ENCODE measurements around the gene P3H4. TPM values are rescaled to one million over a fixed set of nuclear protein-coding genes. Genes with fewer than 3 reads are reported as not detected.
"Not testable (repeated sequence)": the region's sequence is repeated elsewhere in the genome, so short reads cannot be mapped to it uniquely, and the experiment has no call there.

The P3H4 gene
- total RNA-seq, 3 donors from 2014 or later: 10.7 to 14.0 (median 12.1) TPM

- DNase-seq: no peak
- no peaks in the 10 kb centered on the region for H3K4me1 ChIP-seq (ENCODE audit: low read depth)
- intact Hi-C loops (cut with DNase I, micrococcal nuclease): no loop called here
Observed at GRCh38 chr17:41844971-41845370, 33.2 kb upstream of the P3H4 start.

DNA sequence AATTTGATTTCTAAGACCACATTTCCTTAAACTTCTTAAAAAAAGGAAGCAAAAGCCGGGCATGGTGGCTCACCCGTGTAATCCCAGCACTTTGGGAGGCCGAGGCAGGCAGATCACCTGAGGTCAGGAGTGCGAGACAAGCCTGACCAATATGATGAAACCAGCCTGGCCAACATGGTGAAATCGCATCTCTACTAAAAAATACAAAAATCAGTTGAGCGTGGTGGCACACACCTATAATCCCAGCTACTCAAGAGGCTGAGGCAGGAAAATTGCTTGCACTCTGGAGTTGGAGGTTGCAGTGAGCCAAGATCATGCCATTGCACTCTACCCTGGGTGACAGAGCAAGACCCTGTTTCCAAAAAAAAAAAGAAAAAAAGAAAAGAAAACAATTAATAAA, 29.0 kb upstream of the P3H4 start:
- ATAC-seq; H3K4me1 ChIP-seq (ENCODE audit: low read depth); H3K4me3 ChIP-seq; H3K9me3 ChIP-seq; H3K36me3 ChIP-seq (ENCODE audit: low read depth); intact Hi-C loops (cut with DNase I, micrococcal nuclease); DNase-seq: not testable (repeated sequence)

More at GRCh38 chr17:41844971-41845370, 33.2 kb upstream of the P3H4 start:
- Histone ChIP-seq H3K4me3 (no peak overlapping the region), H3K9me3 (no peaks in the 10 kb centered on the region), H3K36me3 (ENCODE audit: low read depth) (no peaks in the 10 kb centered on the region)
- ATAC-seq: no peak
- TF ChIP-seq CTCF (IDR thresholded peaks at IDR 0.05): no peak

- H3K4me1 ChIP-seq (ENCODE audit: low read depth); DNase-seq; ATAC-seq; H3K4me3 ChIP-seq; H3K36me3 ChIP-seq (ENCODE audit: low read depth); H3K9me3 ChIP-seq; intact Hi-C loops (cut with DNase I, micrococcal nuclease): not testable (repeated sequence)
Observed at GRCh38 chr17:41839448-41839847, 27.7 kb upstream of the P3H4 start.

GRCh38 chr17:41837761-41838538, 26.2 kb upstream of the P3H4 start, which contains the start of gene KLHL10:
KLHL10 (plus strand) TSS chr17:41837825; CDS start chr17:41837933, 108 bp downstream.
- TF ChIP-seq CTCF (IDR thresholded peaks at IDR 0.05): no peak
- DNase-seq: no peak
- H3K4me1 ChIP-seq (ENCODE audit: low read depth): peaks cover 6% of the 10 kb centered on the region
- no peak for ATAC-seq
- no peak within 1 kb of the TSS for H3K4me3 ChIP-seq
- intact Hi-C loops (cut with DNase I, micrococcal nuclease): no loop called here
- H3K36me3 ChIP-seq (ENCODE audit: low read depth): no peaks in the 10 kb centered on the region
- no peaks in the 10 kb centered on the region for H3K9me3 ChIP-seq

GRCh38 chr17:41836550-41837196, 24.9 kb upstream of the P3H4 start:
- no peak for TF ChIP-seq CTCF (IDR thresholded peaks at IDR 0.05)
- H3K4me3 ChIP-seq: no peak overlapping the region
- peaks cover 6% of the 10 kb centered on the region for H3K4me1 ChIP-seq (ENCODE audit: low read depth)
- intact Hi-C loops (cut with DNase I, micrococcal nuclease): no loop called here
- H3K9me3 ChIP-seq: no peaks in the 10 kb centered on the region
- ATAC-seq (no peak), DNase-seq (no peak)
- H3K36me3 ChIP-seq (ENCODE audit: low read depth): no peaks in the 10 kb centered on the region

GRCh38 chr17:41835800-41836549, 24.2 kb upstream of the P3H4 start, which contains the start of gene NT5C3B:
NT5C3B (minus strand) TSS chr17:41836232; CDS start chr17:41836193, 39 bp downstream.
- H3K36me3 ChIP-seq (ENCODE audit: low read depth): no peaks in the 10 kb centered on the region
- H3K9me3 ChIP-seq: no peaks in the 10 kb centered on the region
- no peak for TF ChIP-seq CTCF (IDR thresholded peaks at IDR 0.05)
- H3K4me3 ChIP-seq: peak within 1 kb of the TSS; percentile 56
- peaks cover 6% of the 10 kb centered on the region for H3K4me1 ChIP-seq (ENCODE audit: low read depth)
- ATAC-seq (peak; percentile 94), DNase-seq (peak; percentile 56 to 71 (median 69))
- intact Hi-C loops (cut with DNase I, micrococcal nuclease): no loop called here
